Thyroid gland (tissue), 4 donors: ENCODE data around the gene CRYL1.

Source experiments
- POLR2A ChIP-seq, 2 donors: fragments of 450-650 bp; IDR thresholded peaks; one replicate each; pipeline ENCODE4 v1.6.1; 2017; ENCODE audit warnings: antibody characterized with exemption in 2 of 2, mild to moderate bottlenecking in 2 of 2, moderate library complexity in 1 of 2
- TF ChIP-seq, protein P1 (sequence below), 6 experiments: fragments of 200-600 bp in 3 of 6; fragments of 450-650 bp in 3 of 6; sonication (generic) in 3 of 6; IDR thresholded peaks; one replicate each; pipeline ENCODE4 v1.5.1; 2016 to 2019; ENCODE audit warnings: antibody characterized with exemption in 6 of 6, mild to moderate bottlenecking in 2 of 6, inconsistent platforms in 1 of 6, moderate library complexity in 1 of 6

DNA sequence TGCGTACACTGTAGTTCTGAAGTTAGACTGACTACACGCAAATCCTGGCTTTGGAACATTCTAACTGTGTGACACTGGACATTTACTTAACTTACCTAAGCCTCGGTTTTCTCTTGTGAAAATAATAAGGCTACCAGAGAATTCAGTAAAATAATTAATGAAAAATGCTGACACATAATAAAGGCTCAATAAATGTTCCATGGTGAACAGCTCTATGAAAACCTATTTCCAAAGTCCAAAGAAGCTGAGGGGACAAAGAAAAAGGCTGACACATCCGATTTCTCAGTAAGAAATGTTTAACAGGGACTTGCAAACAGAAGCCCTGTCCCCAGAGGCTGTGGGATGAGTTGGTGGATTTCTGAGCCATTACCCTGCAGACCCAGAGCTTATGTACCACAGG lies 153.8 kb downstream of the CRYL1 start:
- TF ChIP-seq, protein P1, sequence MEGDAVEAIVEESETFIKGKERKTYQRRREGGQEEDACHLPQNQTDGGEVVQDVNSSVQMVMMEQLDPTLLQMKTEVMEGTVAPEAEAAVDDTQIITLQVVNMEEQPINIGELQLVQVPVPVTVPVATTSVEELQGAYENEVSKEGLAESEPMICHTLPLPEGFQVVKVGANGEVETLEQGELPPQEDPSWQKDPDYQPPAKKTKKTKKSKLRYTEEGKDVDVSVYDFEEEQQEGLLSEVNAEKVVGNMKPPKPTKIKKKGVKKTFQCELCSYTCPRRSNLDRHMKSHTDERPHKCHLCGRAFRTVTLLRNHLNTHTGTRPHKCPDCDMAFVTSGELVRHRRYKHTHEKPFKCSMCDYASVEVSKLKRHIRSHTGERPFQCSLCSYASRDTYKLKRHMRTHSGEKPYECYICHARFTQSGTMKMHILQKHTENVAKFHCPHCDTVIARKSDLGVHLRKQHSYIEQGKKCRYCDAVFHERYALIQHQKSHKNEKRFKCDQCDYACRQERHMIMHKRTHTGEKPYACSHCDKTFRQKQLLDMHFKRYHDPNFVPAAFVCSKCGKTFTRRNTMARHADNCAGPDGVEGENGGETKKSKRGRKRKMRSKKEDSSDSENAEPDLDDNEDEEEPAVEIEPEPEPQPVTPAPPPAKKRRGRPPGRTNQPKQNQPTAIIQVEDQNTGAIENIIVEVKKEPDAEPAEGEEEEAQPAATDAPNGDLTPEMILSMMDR (IDR thresholded peaks at IDR 0.05): no peak
- no peak for TF ChIP-seq POLR2A (IDR thresholded peaks at IDR 0.05)
